Left ventricle myocardium inferior (tissue), 1 donor: Measurements from ENCODE around the gene THADA. TPM values are rescaled to one million over a fixed set of nuclear protein-coding genes. Genes with fewer than 3 reads are reported as not detected.

Source experiments
- DNase-seq: peaks from one replicate; pipeline ENCODE4 v3.0.0-alpha.2; 2020
- H3K27ac ChIP-seq: fragments of 200-600 bp; replicated peaks from 2 replicates; pipeline ENCODE4 v1.8.0; 2021
- H3K27me3 ChIP-seq: fragments of 200-600 bp; 2 replicates; pipeline ENCODE4 v1.8.0; 2021; ENCODE audit warnings: low read depth
- H3K36me3 ChIP-seq: fragments of 200-600 bp; 2 replicates; pipeline ENCODE4 v1.8.0; 2021
- H3K4me1 ChIP-seq: fragments of 200-600 bp; 2 replicates; pipeline ENCODE4 v1.8.0; 2021
- H3K4me3 ChIP-seq: fragments of 200-600 bp; 2 replicates; pipeline ENCODE4 v1.8.0; 2021; ENCODE audit warnings: mild to moderate bottlenecking, moderate library complexity
- H3K9me3 ChIP-seq: fragments of 200-600 bp; replicated peaks from 2 replicates; pipeline ENCODE4 v1.8.0; 2021
- CTCF ChIP-seq: fragments of 200-600 bp; IDR thresholded peaks from 2 replicates; pipeline ENCODE4 v1.8.0; 2021; ENCODE audit warnings: antibody characterized with exemption, mild to moderate bottlenecking, borderline replicate concordance
- intact Hi-C: fragments of 100-400 bp; cut with micrococcal nuclease; formaldehyde crosslinking; loops from one replicate; pipeline ENCODE4 v1.11.0; 2022
- total RNA-seq: library from RNA; stranded (reverse); fragmentation: NEBNext Ultra II Directional; extraction: Animal tissue kit (Norgen Biotek cat#: 25700); gene quantifications from one replicate; pipeline ENCODE4 v1.2.1, GENCODE V29; 2021
- donor health status: DM: no; HTN: yes; CAD: no; lungs with severe emphysema.

The THADA gene
- total RNA-seq, 1 donor from 2014 or later: 15.4 TPM

GRCh38 chr2:43201016-43201415 is 394.8 kb downstream of the THADA start:
- DNase-seq: no peak
- Histone ChIP-seq H3K9me3 (no peaks in the 10 kb centered on the region), H3K27me3 (no peaks in the 10 kb centered on the region), H3K4me1 (no peaks in the 10 kb centered on the region), H3K27ac (no peak overlapping the region), H3K36me3 (no peaks in the 10 kb centered on the region), H3K4me3 (no peak overlapping the region)
- TF ChIP-seq CTCF: no peak
- intact Hi-C loops: no loop called here

GRCh38 chr2:43199492-43200488 is 396.0 kb downstream of the THADA start:
- intact Hi-C loops: no loop called here
- Histone ChIP-seq H3K27ac (no peak overlapping the region), H3K27me3 (no peaks in the 10 kb centered on the region)

GRCh38 chr2:43198263-43198662 is 397.6 kb downstream of the THADA start:
- Histone ChIP-seq H3K27ac (no peak overlapping the region), H3K36me3 (no peaks in the 10 kb centered on the region), H3K9me3 (no peaks in the 10 kb centered on the region), H3K27me3 (no peaks in the 10 kb centered on the region), H3K4me3 (no peak overlapping the region), H3K4me1 (no peaks in the 10 kb centered on the region)
- intact Hi-C loops: no loop called here
- TF ChIP-seq CTCF: no peak
- DNase-seq: no peak

More at GRCh38 chr2:43199492-43200488, 396.0 kb downstream of the THADA start:
- no peak for DNase-seq
- H3K4me3 ChIP-seq: no peak overlapping the region
- no peak for TF ChIP-seq CTCF
- no peaks in the 10 kb centered on the region for H3K36me3 ChIP-seq
- H3K9me3 ChIP-seq: no peaks in the 10 kb centered on the region
- no peaks in the 10 kb centered on the region for H3K4me1 ChIP-seq

- intact Hi-C loops: no loop called here
- TF ChIP-seq CTCF: no peak
- H3K9me3 ChIP-seq: no peaks in the 10 kb centered on the region
- H3K36me3 ChIP-seq: no peaks in the 10 kb centered on the region
- no peak overlapping the region for H3K27ac ChIP-seq
- no peaks in the 10 kb centered on the region for H3K4me1 ChIP-seq
- DNase-seq: no peak
- H3K4me3 ChIP-seq: no peak overlapping the region
- H3K27me3 ChIP-seq: no peaks in the 10 kb centered on the region
These were observed 398.3 kb downstream of the THADA start for GRCh38 chr2:43197588-43197896.

GRCh38 chr2:43196768-43197587 is 398.9 kb downstream of the THADA start:
- intact Hi-C loops: no loop called here
- H3K9me3 ChIP-seq: no peaks in the 10 kb centered on the region
- H3K36me3 ChIP-seq: no peaks in the 10 kb centered on the region
- DNase-seq: no peak
- no peak overlapping the region for H3K27ac ChIP-seq
- TF ChIP-seq CTCF: no peak
- no peak overlapping the region for H3K4me3 ChIP-seq
- no peaks in the 10 kb centered on the region for H3K4me1 ChIP-seq
- H3K27me3 ChIP-seq: no peaks in the 10 kb centered on the region
